ENCODE results near the gene OR1D5.
"Not testable (repeated sequence)": the region's sequence is repeated elsewhere in the genome, so short reads cannot be mapped to it uniquely, and the experiment has no call there.

The OR1D5 gene, protein sequence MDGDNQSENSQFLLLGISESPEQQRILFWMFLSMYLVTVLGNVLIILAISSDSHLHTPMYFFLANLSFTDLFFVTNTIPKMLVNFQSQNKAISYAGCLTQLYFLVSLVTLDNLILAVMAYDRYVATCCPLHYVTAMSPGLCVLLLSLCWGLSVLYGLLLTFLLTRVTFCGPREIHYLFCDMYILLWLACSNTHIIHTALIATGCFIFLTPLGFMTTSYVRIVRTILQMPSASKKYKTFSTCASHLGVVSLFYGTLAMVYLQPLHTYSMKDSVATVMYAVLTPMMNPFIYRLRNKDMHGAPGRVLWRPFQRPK

GRCh38 chr17:3063507-3063906, at the start of gene OR1D5:
TSS of gene OR1D5 (minus strand) at chr17:3063607. CDS start at chr17:3063607, 0 bp downstream.
- not testable (repeated sequence) for H3K27me3 Mint-ChIP-seq; H3K27ac Mint-ChIP-seq; H3K4me3 Mint-ChIP-seq; H3K36me3 Mint-ChIP-seq (ENCODE audit: low read depth); DNase-seq; H3K4me1 Mint-ChIP-seq (ENCODE audit: low read depth); H3K9me3 Mint-ChIP-seq

- Mint-ChIP-seq H3K27ac (no peak within 1 kb of the TSS), H3K36me3 (ENCODE audit: low read depth) (no peaks in the 10 kb centered on the region), H3K4me3 (no peak within 1 kb of the TSS), H3K27me3 (peaks cover 5% of the 10 kb centered on the region), H3K4me1 (ENCODE audit: low read depth) (no peaks in the 10 kb centered on the region), H3K9me3 (peaks cover 24% of the 10 kb centered on the region)
- DNase-seq, result no peak
Measured at GRCh38 chr17:3104322-3104721, 40.9 kb upstream of the OR1D5 start, which contains the start of gene OR1D2. TSS of gene OR1D2 (minus strand) at chr17:3104422. CDS start at chr17:3092996, 11,426 bp downstream.

GRCh38 chr17:3073850-3074249, 10.4 kb upstream of the OR1D5 start:
- peaks cover 13% of the 10 kb centered on the region for H3K27me3 Mint-ChIP-seq
- not testable (repeated sequence) for DNase-seq; H3K36me3 Mint-ChIP-seq (ENCODE audit: low read depth); H3K9me3 Mint-ChIP-seq; H3K27ac Mint-ChIP-seq; H3K4me3 Mint-ChIP-seq; H3K4me1 Mint-ChIP-seq (ENCODE audit: low read depth)

- not testable (repeated sequence) for H3K36me3 Mint-ChIP-seq (ENCODE audit: low read depth); H3K27me3 Mint-ChIP-seq; H3K27ac Mint-ChIP-seq; DNase-seq; H3K4me1 Mint-ChIP-seq (ENCODE audit: low read depth); H3K4me3 Mint-ChIP-seq; H3K9me3 Mint-ChIP-seq
Measured at GRCh38 chr17:3065192-3065591, 1.8 kb upstream of the OR1D5 start.

GRCh38 chr17:3062824-3063377, 506 bp downstream of the OR1D5 start:
- H3K36me3 Mint-ChIP-seq (ENCODE audit: low read depth); H3K27ac Mint-ChIP-seq; H3K4me3 Mint-ChIP-seq: not testable (repeated sequence)

DNA sequence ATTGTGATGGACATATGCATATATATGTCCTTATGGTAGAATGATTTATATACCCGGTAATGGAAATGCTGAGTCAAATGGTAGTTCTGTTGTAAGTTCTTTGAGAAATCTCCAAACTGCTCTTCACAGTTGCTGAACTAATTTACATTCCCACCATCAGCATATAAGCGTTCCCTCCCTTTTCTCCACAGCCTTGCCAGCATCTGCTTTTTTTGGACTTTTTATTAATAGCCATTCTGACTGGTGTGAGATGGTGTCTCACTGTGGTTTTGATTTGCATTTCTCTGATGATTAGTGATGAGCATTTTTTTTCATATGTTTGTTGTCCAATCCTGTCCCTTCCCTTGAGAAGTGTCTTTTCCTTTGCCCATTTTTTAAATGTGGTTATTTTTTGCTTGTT, 8.5 kb downstream of the OR1D5 start:
- DNase-seq; H3K9me3 Mint-ChIP-seq; H3K4me3 Mint-ChIP-seq; H3K27me3 Mint-ChIP-seq; H3K4me1 Mint-ChIP-seq (ENCODE audit: low read depth); H3K27ac Mint-ChIP-seq; H3K36me3 Mint-ChIP-seq (ENCODE audit: low read depth): not testable (repeated sequence)

More at GRCh38 chr17:3062824-3063377, 506 bp downstream of the OR1D5 start:
- H3K4me1 Mint-ChIP-seq (ENCODE audit: low read depth); H3K27me3 Mint-ChIP-seq; H3K9me3 Mint-ChIP-seq; DNase-seq: not testable (repeated sequence)

GRCh38 chr17:3049705-3050295, 13.6 kb downstream of the OR1D5 start:
- peaks cover 14% of the 10 kb centered on the region for H3K4me1 Mint-ChIP-seq (ENCODE audit: low read depth)
- H3K4me3 Mint-ChIP-seq, result peak overlapping the region; percentile 89
- no peaks in the 10 kb centered on the region for H3K9me3 Mint-ChIP-seq
- DNase-seq, result peak; percentile 28
- no peaks in the 10 kb centered on the region for H3K27me3 Mint-ChIP-seq
- peaks cover 3% of the 10 kb centered on the region for H3K36me3 Mint-ChIP-seq (ENCODE audit: low read depth)
- no peak overlapping the region for H3K27ac Mint-ChIP-seq

DNA sequence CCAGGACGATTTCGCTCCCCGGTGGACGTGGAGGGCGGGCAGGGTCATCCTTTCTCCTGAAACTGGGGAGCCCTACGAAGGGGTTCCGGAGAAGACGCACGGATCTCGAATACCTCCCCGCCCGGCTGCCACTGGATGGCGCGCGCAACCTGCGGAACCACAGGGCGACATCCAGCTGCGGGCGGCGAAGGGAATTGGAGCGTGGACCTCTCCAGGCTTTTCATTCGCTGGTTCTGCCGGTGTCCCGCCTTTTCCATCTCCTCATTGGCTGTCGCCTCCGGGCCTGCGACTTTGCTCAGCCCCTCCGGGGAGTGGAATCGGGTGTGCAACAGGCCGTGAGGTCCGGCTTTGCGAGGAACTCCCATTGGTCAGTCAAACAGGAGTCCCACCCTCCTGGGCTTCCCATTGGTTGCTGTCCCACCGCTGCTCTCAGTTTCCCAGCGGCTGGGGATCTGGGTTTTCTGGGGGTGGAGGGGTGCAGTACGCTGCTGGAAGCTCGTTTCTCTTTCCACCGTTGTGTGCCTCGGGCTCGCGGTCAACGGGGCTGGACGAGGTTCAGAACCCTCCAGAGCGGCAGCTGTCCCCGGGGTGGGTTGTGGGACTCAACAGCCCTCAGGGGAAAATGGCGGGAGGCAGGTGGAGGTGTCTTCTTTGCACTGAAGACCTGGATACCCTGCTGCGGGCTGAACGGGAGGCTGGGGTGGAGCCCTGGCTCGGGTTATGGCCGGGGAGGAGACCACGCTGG, 14.5 kb downstream of the OR1D5 start:
- DNase-seq, result peak; percentile 94
- Mint-ChIP-seq H3K36me3 (ENCODE audit: low read depth) (peaks cover 3% of the 10 kb centered on the region), H3K4me3 (peak overlapping the region; percentile 89), H3K9me3 (peaks cover 8% of the 10 kb centered on the region), H3K4me1 (ENCODE audit: low read depth) (peaks cover 14% of the 10 kb centered on the region), H3K27ac (peak overlapping the region; percentile 88), H3K27me3 (no peaks in the 10 kb centered on the region)

- Mint-ChIP-seq H3K36me3 (ENCODE audit: low read depth) (peaks cover 3% of the 10 kb centered on the region), H3K9me3 (peaks cover 19% of the 10 kb centered on the region), H3K27me3 (no peaks in the 10 kb centered on the region), H3K4me1 (ENCODE audit: low read depth) (peaks cover 14% of the 10 kb centered on the region), H3K27ac (no peak overlapping the region), H3K4me3 (no peak overlapping the region)
- no peak for DNase-seq
Measured at GRCh38 chr17:3046753-3047152, 16.7 kb downstream of the OR1D5 start.

GRCh38 chr17:3043737-3044365, 19.6 kb downstream of the OR1D5 start:
- Mint-ChIP-seq H3K4me3 (no peak overlapping the region), H3K4me1 (ENCODE audit: low read depth) (peaks cover 11% of the 10 kb centered on the region), H3K27me3 (peaks cover 4% of the 10 kb centered on the region), H3K27ac (no peak overlapping the region), H3K9me3 (peaks cover 19% of the 10 kb centered on the region), H3K36me3 (ENCODE audit: low read depth) (no peaks in the 10 kb centered on the region)
- peak; percentile 23 for DNase-seq

DNA sequence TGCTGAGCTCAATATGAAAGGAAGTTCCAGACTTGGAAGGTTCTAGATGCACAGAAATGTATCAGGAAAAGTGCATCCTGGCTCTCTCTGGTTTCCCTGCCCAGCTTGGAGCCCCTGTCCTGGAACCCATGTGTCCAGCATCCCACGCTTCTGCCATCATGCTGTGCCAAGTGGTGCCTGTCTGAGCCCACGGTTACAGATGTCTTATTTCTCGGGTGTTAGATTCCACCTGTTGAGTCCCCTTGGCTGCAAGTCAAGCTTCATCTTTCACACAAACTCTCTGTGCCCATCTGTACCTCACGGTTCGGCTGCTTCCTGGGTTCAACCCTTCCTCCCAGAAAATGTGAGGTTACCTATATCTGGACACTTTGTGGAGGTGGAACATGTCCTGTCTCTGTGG, 22.5 kb downstream of the OR1D5 start:
- Mint-ChIP-seq H3K4me3 (no peak overlapping the region), H3K9me3 (peaks cover 19% of the 10 kb centered on the region), H3K27me3 (peaks cover 4% of the 10 kb centered on the region), H3K36me3 (ENCODE audit: low read depth) (no peaks in the 10 kb centered on the region), H3K27ac (no peak overlapping the region), H3K4me1 (ENCODE audit: low read depth) (peaks cover 5% of the 10 kb centered on the region)
- DNase-seq, result peak; percentile 7

GRCh38 chr17:3039736-3040135, 23.7 kb downstream of the OR1D5 start:
- DNase-seq, result no peak
- Mint-ChIP-seq H3K4me3 (no peak overlapping the region), H3K27ac (no peak overlapping the region), H3K4me1 (ENCODE audit: low read depth) (peaks cover 5% of the 10 kb centered on the region), H3K9me3 (peaks cover 19% of the 10 kb centered on the region), H3K27me3 (peaks cover 4% of the 10 kb centered on the region), H3K36me3 (ENCODE audit: low read depth) (no peaks in the 10 kb centered on the region)

DNA sequence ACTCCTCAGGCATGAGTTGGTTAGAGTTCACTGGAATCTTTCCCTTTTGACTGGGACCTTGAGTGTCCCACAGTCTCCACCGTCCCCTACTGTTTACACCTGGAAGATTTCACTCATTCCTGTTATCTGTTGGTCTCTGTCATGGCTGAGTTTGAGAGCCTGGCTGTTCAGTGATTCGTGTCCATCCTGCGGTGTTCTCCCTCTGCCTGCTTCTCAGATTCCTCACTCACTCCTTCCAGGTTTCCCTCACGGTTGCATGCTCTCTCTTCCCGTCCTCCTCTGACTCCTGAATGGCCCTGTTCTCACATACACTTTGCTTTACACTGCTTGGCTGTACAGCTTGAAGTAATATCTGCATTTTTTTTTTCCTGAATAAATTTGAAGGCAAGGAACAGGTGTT, 24.5 kb downstream of the OR1D5 start:
- H3K9me3 Mint-ChIP-seq, result peaks cover 12% of the 10 kb centered on the region
- no peak overlapping the region for H3K4me3 Mint-ChIP-seq
- H3K27me3 Mint-ChIP-seq, result peaks cover 4% of the 10 kb centered on the region
- H3K4me1 Mint-ChIP-seq (ENCODE audit: low read depth), result peaks cover 5% of the 10 kb centered on the region
- no peak for DNase-seq
- no peaks in the 10 kb centered on the region for H3K36me3 Mint-ChIP-seq (ENCODE audit: low read depth)
- no peak overlapping the region for H3K27ac Mint-ChIP-seq

- no peak overlapping the region for H3K27ac Mint-ChIP-seq
Measured at GRCh38 chr17:3037259-3037658, 26.1 kb downstream of the OR1D5 start.

More at GRCh38 chr17:3037259-3037658, 26.1 kb downstream of the OR1D5 start:
- Mint-ChIP-seq H3K36me3 (ENCODE audit: low read depth) (no peaks in the 10 kb centered on the region), H3K9me3 (no peaks in the 10 kb centered on the region), H3K4me3 (no peak overlapping the region), H3K27me3 (peaks cover 4% of the 10 kb centered on the region), H3K4me1 (ENCODE audit: low read depth) (peaks cover 5% of the 10 kb centered on the region)
- DNase-seq, result no peak

Data from activated T-cell treated with anti-CD3 and anti-CD28 coated beads, Interleukin-2, amount 50 U/mL, for 24 hours (primary cell).